Fibroblast of lung (primary cell): ENCODE measurements around the gene ATP1A2.

Experiments
- CTCF ChIP-seq, 2 donors: IDR thresholded peaks in 1 of 2; conservative IDR thresholded peaks in 1 of 2; 1 replicate in 1 of 2; 2 replicates in 1 of 2; pipeline ENCODE4 v1.5.1; 2011 to 2012; ENCODE audit warnings: low read length in 2 of 2, control low read depth in 1 of 2, inconsistent platforms in 1 of 2, low read depth in 1 of 2, mild to moderate bottlenecking in 1 of 2
- EZH2 ChIP-seq: IDR thresholded peaks from 2 replicates; pipeline ENCODE4 v1.5.1; 2012; ENCODE audit warnings: low read length, control low read depth, mild to moderate bottlenecking; ENCODE audit errors: missing control alignments

GRCh38 chr1:160103658-160104408 lies 11.7 kb upstream of the ATP1A2 start:
- TF ChIP-seq CTCF (conservative IDR thresholded peaks at IDR 0.05 in 1 of 2, IDR thresholded peaks at IDR 0.05 in 1 of 2; ENCODE audit: low read depth in 1 of 2, low read length in 2 of 2) = no peak
- TF ChIP-seq EZH2 = no peak
